Measurements from ENCODE around the gene NCOA1.

Gene NCOA1

DNA sequence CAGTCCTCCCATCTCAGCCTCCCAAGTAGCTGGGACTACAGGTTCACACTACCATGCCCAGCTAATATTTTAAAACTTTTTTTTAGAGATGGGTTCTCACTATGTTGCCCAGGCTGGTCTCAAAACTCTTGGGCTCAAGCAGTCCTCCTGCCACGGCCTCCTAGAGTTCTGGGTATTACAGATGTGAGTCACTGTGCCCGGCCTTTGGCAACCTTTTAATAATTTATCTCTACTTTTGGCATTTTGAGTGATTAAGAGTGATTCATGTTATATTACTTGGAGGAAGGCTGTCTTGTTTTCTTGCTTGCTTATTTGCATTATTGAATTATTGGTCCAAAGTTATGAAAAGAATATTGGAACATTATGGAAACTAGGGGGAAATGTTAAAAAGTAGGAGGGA lies 24.3 kb downstream of the NCOA1 start:
- H3K9me3 ChIP-seq (ENCODE audit: control insufficient read depth, insufficient read depth, low read depth, low read length), result no peaks in the 10 kb centered on the region
- no peak overlapping the region for H3K27ac ChIP-seq (ENCODE audit: extremely low read depth, low read depth, low read length)
- TF ChIP-seq, protein P1, sequence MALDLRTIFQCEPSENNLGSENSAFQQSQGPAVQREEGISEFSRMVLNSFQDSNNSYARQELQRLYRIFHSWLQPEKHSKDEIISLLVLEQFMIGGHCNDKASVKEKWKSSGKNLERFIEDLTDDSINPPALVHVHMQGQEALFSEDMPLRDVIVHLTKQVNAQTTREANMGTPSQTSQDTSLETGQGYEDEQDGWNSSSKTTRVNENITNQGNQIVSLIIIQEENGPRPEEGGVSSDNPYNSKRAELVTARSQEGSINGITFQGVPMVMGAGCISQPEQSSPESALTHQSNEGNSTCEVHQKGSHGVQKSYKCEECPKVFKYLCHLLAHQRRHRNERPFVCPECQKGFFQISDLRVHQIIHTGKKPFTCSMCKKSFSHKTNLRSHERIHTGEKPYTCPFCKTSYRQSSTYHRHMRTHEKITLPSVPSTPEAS (tag by site-specific recombination; IDR thresholded peaks at IDR 0.05), result no peak
- no peak for TF ChIP-seq ZNF416 (tag by site-specific recombination; IDR thresholded peaks at IDR 0.05)
- TF ChIP-seq, protein P2, sequence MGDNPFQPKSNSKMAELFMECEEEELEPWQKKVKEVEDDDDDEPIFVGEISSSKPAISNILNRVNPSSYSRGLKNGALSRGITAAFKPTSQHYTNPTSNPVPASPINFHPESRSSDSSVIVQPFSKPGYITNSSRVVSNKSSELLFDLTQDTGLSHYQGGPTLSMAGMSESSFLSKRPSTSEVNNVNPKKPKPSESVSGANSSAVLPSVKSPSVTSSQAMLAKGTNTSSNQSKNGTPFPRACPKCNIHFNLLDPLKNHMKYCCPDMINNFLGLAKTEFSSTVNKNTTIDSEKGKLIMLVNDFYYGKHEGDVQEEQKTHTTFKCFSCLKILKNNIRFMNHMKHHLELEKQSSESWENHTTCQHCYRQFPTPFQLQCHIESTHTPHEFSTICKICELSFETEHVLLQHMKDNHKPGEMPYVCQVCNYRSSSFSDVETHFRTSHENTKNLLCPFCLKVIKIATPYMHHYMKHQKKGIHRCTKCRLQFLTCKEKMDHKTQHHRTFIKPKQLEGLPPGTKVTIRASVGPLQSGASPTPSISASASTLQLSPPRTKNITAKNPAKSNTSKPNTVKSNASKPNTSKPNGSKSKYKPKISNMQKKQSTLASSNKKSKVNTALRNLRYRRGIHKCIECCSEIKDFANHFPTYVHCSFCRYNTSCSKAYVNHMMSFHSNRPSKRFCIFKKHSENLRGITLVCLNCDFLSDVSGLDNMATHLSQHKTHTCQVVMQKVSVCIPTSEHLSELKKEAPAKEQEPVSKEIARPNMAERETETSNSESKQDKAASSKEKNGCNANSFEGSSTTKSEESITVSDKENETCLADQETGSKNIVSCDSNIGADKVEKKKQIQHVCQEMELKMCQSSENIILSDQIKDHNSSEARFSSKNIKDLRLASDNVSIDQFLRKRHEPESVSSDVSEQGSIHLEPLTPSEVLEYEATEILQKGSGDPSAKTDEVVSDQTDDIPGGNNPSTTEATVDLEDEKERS (tag by site-specific recombination; IDR thresholded peaks at IDR 0.05), result no peak
- no peak for TF ChIP-seq ZNF10 (tag by site-specific recombination; IDR thresholded peaks at IDR 0.05)
- TF ChIP-seq ZBTB17 (tag by site-specific recombination; IDR thresholded peaks at IDR 0.05), result no peak
- H3K36me3 ChIP-seq (ENCODE audit: control insufficient read depth in 2 of 2, insufficient read depth in 1 of 2, low read length in 2 of 2), result no peaks in the 10 kb centered on the region
- ChIA-PET CTCF (interaction anchor here (0.6 to 0.8 kb wide), 3 partner anchors 19 to 461 kb away, joined by 3 read pairs; no protein-coding TSS in a partner anchor), POLR2A (no interaction called here)
- no peak overlapping the region for H3K4me3 ChIP-seq (ENCODE audit: low read depth, low read length)
- H3K4me1 ChIP-seq (ENCODE audit: control insufficient read depth, insufficient read depth, low read length), result peaks cover 24% of the 10 kb centered on the region

DNA sequence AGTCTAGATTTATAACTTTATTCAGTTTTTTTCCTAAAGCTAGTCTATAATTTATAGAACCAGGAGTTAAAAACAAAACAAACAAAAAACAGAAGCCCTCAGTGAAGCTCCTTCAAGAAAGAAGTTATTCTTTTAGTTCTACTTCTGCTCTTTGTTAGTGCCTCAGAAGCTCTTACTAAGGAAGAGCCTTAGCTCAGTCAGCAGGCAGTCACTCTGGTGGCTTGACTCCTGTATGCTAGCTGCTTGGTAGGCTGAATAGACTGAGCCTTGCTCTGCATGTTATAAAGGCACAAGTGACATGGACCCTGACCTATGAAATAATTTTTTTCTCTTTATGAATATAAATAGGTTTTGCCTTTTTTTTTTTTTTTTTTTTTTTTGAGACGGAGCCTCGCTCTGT lies 24.8 kb downstream of the NCOA1 start:
- H3K4me1 ChIP-seq (ENCODE audit: control insufficient read depth, insufficient read depth, low read length), result peaks cover 24% of the 10 kb centered on the region
- no peaks in the 10 kb centered on the region for H3K36me3 ChIP-seq (ENCODE audit: control insufficient read depth in 2 of 2, insufficient read depth in 1 of 2, low read length in 2 of 2)
- ChIA-PET CTCF (interaction anchor here (0.6 to 0.8 kb wide), 3 partner anchors 19 to 460 kb away, joined by 3 read pairs; no protein-coding TSS in a partner anchor), POLR2A (no interaction called here)
- H3K9me3 ChIP-seq (ENCODE audit: control insufficient read depth, insufficient read depth, low read depth, low read length), result no peaks in the 10 kb centered on the region; the same call in 1 of the 2 replicates
- no peak overlapping the region for H3K27ac ChIP-seq (ENCODE audit: extremely low read depth, low read depth, low read length)
- no peak overlapping the region for H3K4me3 ChIP-seq (ENCODE audit: low read depth, low read length)
- TF ChIP-seq ZNF76 (tag by site-specific recombination; IDR thresholded peaks at IDR 0.05; ENCODE audit: borderline replicate concordance, low read depth), result no peak
- TF ChIP-seq MYNN (tag by site-specific recombination; IDR thresholded peaks at IDR 0.05; ENCODE audit: borderline replicate concordance), result 0 out of 2 replicates have a peak, but pooled peaks have one; percentile 35

DNA sequence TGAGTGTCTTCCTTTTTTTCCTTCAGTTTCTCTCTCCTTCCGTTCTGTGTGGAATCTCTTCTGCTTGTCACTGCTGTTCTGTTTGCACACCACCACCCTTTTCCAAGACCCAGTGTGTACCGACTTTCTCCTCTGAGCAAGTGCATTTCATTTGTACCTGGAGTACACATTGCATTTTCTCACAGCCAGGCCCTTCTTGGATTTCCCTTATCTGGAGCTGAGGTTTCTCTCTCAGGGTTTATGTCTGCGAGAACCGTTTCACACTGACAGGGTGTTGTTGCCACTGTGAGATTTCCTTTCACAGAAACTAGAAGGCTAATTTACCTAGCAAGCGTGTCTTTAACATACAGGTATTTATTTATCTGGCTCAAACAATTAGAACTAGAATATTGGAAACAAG lies 26.2 kb downstream of the NCOA1 start:
- H3K4me1 ChIP-seq (ENCODE audit: control insufficient read depth, insufficient read depth, low read length), result peaks cover 18% of the 10 kb centered on the region
- no peak overlapping the region for H3K4me3 ChIP-seq (ENCODE audit: low read depth, low read length)
- H3K27ac ChIP-seq (ENCODE audit: extremely low read depth, low read depth, low read length), result peak overlapping the region; percentile 11; the same call in 1 of the 2 replicates
- POLR2A ChIA-PET, result no interaction called here
- no peaks in the 10 kb centered on the region; the same call in 1 of the 2 replicates for H3K9me3 ChIP-seq (ENCODE audit: control insufficient read depth, insufficient read depth, low read depth, low read length)
- TF ChIP-seq ZNF777 (tag by site-specific recombination; IDR thresholded peaks at IDR 0.05; ENCODE audit: borderline replicate concordance) (no peak), PRDM1 (tag by site-specific recombination; IDR thresholded peaks at IDR 0.05) (peak; percentile 44; the same call in 1 of the 2 replicates)
- H3K36me3 ChIP-seq (ENCODE audit: control insufficient read depth in 2 of 2, insufficient read depth in 1 of 2, low read length in 2 of 2), result no peaks in the 10 kb centered on the region
- CTCF ChIA-PET, result interaction anchor here (0.6 kb wide), 1 partner anchor 47 kb away, joined by 3 read pairs; no protein-coding TSS in a partner anchor

DNA sequence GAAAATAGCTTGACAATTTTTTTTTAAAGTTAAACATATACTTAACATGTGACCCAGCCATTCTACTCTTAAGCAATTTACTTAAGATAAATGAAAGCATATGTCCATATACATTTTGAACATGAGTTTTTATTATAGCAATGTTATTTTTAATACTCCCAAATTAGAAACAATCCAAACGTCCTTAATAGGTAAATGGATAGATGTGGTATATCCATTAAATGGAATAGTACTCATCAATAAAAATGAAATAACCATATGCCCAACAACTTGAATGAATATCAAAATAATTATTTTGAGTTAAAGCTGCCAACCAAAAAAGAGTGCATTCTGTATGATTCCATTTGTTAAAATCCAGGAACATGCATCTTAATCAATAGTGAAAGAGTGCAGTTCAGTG lies 29.1 kb downstream of the NCOA1 start:
- H3K27ac ChIP-seq (ENCODE audit: extremely low read depth, low read depth, low read length), result no peak overlapping the region
- peaks cover 12% of the 10 kb centered on the region for H3K4me1 ChIP-seq (ENCODE audit: control insufficient read depth, insufficient read depth, low read length)
- H3K4me3 ChIP-seq (ENCODE audit: low read depth, low read length), result no peak overlapping the region
- H3K36me3 ChIP-seq (ENCODE audit: control insufficient read depth in 2 of 2, insufficient read depth in 1 of 2, low read length in 2 of 2), result no peaks in the 10 kb centered on the region
- CTCF ChIA-PET, result interaction anchor here (0.5 to 0.6 kb wide), 3 partner anchors 36 to 307 kb away, joined by 3 to 4 read pairs (median 3); no protein-coding TSS in a partner anchor
- no peaks in the 10 kb centered on the region; the same call in 1 of the 2 replicates for H3K9me3 ChIP-seq (ENCODE audit: control insufficient read depth, insufficient read depth, low read depth, low read length)
- POLR2A ChIA-PET, result no interaction called here
- no peak for TF ChIP-seq HOXD13 (CRISPR knock-in tag; IDR thresholded peaks at IDR 0.05; ENCODE audit: borderline replicate concordance)
- no peak for TF ChIP-seq ZBTB21 (tag by site-specific recombination; IDR thresholded peaks at IDR 0.05)
- TF ChIP-seq ZSCAN30 (tag by site-specific recombination; IDR thresholded peaks at IDR 0.05), result no peak
- no peak for TF ChIP-seq ZFP37 (tag by site-specific recombination; IDR thresholded peaks at IDR 0.05)
- TF ChIP-seq PRDM1 (tag by site-specific recombination; IDR thresholded peaks at IDR 0.05), result no peak
- no peak for TF ChIP-seq TCF7L2 (IDR thresholded peaks at IDR 0.05; ENCODE audit: borderline replicate concordance, low read depth, low read length)
- TF ChIP-seq GLI4 (tag by site-specific recombination; IDR thresholded peaks at IDR 0.05), result no peak
- TF ChIP-seq ZFP41 (tag by site-specific recombination; IDR thresholded peaks at IDR 0.05; ENCODE audit: borderline replicate concordance), result no peak
- no peak for TF ChIP-seq ZNF501 (tag by site-specific recombination; IDR thresholded peaks at IDR 0.05)
- TF ChIP-seq ZNF121 (tag by site-specific recombination; IDR thresholded peaks at IDR 0.05), result no peak
- TF ChIP-seq ZNF843 (tag by site-specific recombination; IDR thresholded peaks at IDR 0.05), result no peak
- no peak for TF ChIP-seq ZNF561 (tag by site-specific recombination; IDR thresholded peaks at IDR 0.05; ENCODE audit: borderline replicate concordance)
- no peak for TF ChIP-seq ZNF133 (tag by site-specific recombination; IDR thresholded peaks at IDR 0.05)
- no peak for TF ChIP-seq ZNF473 (tag by site-specific recombination; IDR thresholded peaks at IDR 0.05)
- TF ChIP-seq, protein P3, sequence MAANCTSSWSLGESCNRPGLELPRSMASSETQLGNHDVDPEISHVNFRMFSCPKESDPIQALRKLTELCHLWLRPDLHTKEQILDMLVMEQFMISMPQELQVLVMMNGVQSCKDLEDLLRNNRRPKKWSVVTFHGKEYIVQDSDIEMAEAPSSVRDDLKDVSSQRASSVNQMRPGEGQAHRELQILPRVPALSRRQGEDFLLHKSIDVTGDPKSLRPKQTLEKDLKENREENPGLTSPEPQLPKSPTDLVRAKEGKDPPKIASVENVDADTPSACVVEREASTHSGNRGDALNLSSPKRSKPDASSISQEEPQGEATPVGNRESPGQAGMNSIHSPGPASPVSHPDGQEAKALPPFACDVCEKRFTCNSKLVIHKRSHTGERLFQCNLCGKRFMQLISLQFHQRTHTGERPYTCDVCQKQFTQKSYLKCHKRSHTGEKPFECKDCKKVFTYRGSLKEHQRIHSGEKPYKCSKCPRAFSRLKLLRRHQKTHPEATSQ (tag by site-specific recombination; IDR thresholded peaks at IDR 0.05), result no peak
- TF ChIP-seq ZNF184 (tag by site-specific recombination; IDR thresholded peaks at IDR 0.05), result no peak
